Activated T-cell treated with anti-CD3 and anti-CD28 coated beads, Interleukin-2, amount 50 U/mL, for 4 hours (primary cell): Measurements from ENCODE around the gene AKR7A3. TPM values are rescaled to one million over a fixed set of nuclear protein-coding genes. Genes with fewer than 3 reads are reported as not detected.
"Not testable (repeated sequence)": the region's sequence is repeated elsewhere in the genome, so short reads cannot be mapped to it uniquely, and the experiment has no call there.

Source experiments
- ATAC-seq, 2 donors: fragments of 200-7000 bp; cut with Tn5 transposase; one replicate each; pipeline ENCODE4 v1.10.0; 2021
- DNase-seq: peaks from one replicate; pipeline ENCODE4 v3.0.0-alpha.2; 2020
- H3K27me3 Mint-ChIP-seq: one replicate; pipeline ENCODE4 v1.8.0; 2021; ENCODE audit warnings: low read depth, mixed read lengths
- H3K36me3 Mint-ChIP-seq: one replicate; pipeline ENCODE4 v1.8.0; 2022; ENCODE audit warnings: mixed read lengths; ENCODE audit not compliant: insufficient read depth
- H3K4me1 Mint-ChIP-seq: one replicate; pipeline ENCODE4 v1.8.0; 2021; ENCODE audit warnings: low read depth, mixed read lengths
- H3K4me3 Mint-ChIP-seq: one replicate; pipeline ENCODE4 v1.8.0; 2021; ENCODE audit warnings: mild to moderate bottlenecking, moderate library complexity, mixed read lengths
- H3K9me3 Mint-ChIP-seq: one replicate; pipeline ENCODE4 v1.8.0; 2021; ENCODE audit warnings: mixed read lengths
- total RNA-seq, 3 donors: library from RNA; stranded (reverse); gene quantifications; one replicate each; pipeline ENCODE4 v1.2.1, GENCODE V29; 2021

The AKR7A3 gene
- total RNA-seq, 3 donors from 2014 or later, result 0.53 to 1.3 (median 1.0) TPM

- Mint-ChIP-seq H3K27me3 (no peaks in the 10 kb centered on the region), H3K36me3 (peaks cover 15% of the 10 kb centered on the region), H3K4me3 (no peak overlapping the region), H3K4me1 (peaks cover 10% of the 10 kb centered on the region), H3K9me3 (no peaks in the 10 kb centered on the region)
- no peak for DNase-seq
- no peak for ATAC-seq
These were observed 28.1 kb downstream of the AKR7A3 start for GRCh38 chr1:19260211-19261138.

- Mint-ChIP-seq H3K27me3 (no peaks in the 10 kb centered on the region), H3K9me3 (no peaks in the 10 kb centered on the region), H3K4me1 (peaks cover 16% of the 10 kb centered on the region), H3K36me3 (peaks cover 18% of the 10 kb centered on the region), H3K4me3 (no peak overlapping the region)
- no peak for ATAC-seq
- DNase-seq, result no peak
These were observed 30.2 kb downstream of the AKR7A3 start for GRCh38 chr1:19258353-19258752.

GRCh38 chr1:19257178-19257914 lies 31.2 kb downstream of the AKR7A3 start:
- Mint-ChIP-seq H3K4me1 (peaks cover 23% of the 10 kb centered on the region), H3K36me3 (peaks cover 24% of the 10 kb centered on the region), H3K9me3 (no peaks in the 10 kb centered on the region), H3K27me3 (no peaks in the 10 kb centered on the region), H3K4me3 (peak overlapping the region; percentile 43)
- DNase-seq, result no peak
- peak; percentile 24 to 33 for ATAC-seq

- not testable (repeated sequence) for H3K27me3 Mint-ChIP-seq, DNase-seq, H3K4me3 Mint-ChIP-seq, ATAC-seq, H3K9me3 Mint-ChIP-seq
- Mint-ChIP-seq H3K4me1 (peaks cover 26% of the 10 kb centered on the region), H3K36me3 (peaks cover 27% of the 10 kb centered on the region)
These were observed 32.3 kb downstream of the AKR7A3 start for GRCh38 chr1:19256301-19256700.

- no peaks in the 10 kb centered on the region for H3K27me3 Mint-ChIP-seq
- no peak overlapping the region for H3K4me3 Mint-ChIP-seq
- H3K36me3 Mint-ChIP-seq, result peaks cover 27% of the 10 kb centered on the region
- ATAC-seq, result no peak
- DNase-seq, result no peak
- H3K4me1 Mint-ChIP-seq, result peaks cover 31% of the 10 kb centered on the region
- no peaks in the 10 kb centered on the region for H3K9me3 Mint-ChIP-seq
These were observed 33.3 kb downstream of the AKR7A3 start for GRCh38 chr1:19255288-19255687.

- Mint-ChIP-seq H3K4me3 (no peak overlapping the region), H3K4me1 (peaks cover 33% of the 10 kb centered on the region), H3K27me3 (no peaks in the 10 kb centered on the region), H3K9me3 (no peaks in the 10 kb centered on the region), H3K36me3 (peaks cover 26% of the 10 kb centered on the region)
- no peak for DNase-seq
- ATAC-seq, result no peak
These were observed 34.2 kb downstream of the AKR7A3 start for GRCh38 chr1:19254416-19254815.

GRCh38 chr1:19251305-19252196 lies 37.0 kb downstream of the AKR7A3 start, which contains the start of the genes EMC1 and MRTO4:
Gene EMC1, minus strand, starts transcription at chr1:19251524. Its CDS starts 15 bp downstream, at chr1:19251509.
Gene MRTO4, plus strand, starts transcription at chr1:19251805. Its CDS starts 31 bp downstream, at chr1:19251836.
- H3K9me3 Mint-ChIP-seq, result no peaks in the 10 kb centered on the region
- H3K27me3 Mint-ChIP-seq, result no peaks in the 10 kb centered on the region
- DNase-seq (peak; percentile 82), ATAC-seq (peak; percentile 91 to 93)
- peaks cover 15% of the 10 kb centered on the region for H3K36me3 Mint-ChIP-seq
- H3K4me1 Mint-ChIP-seq, result peaks cover 23% of the 10 kb centered on the region
- H3K4me3 Mint-ChIP-seq, result peak within 1 kb of the TSS; percentile 99

GRCh38 chr1:19250629-19251304 lies 37.8 kb downstream of the AKR7A3 start:
- H3K27me3 Mint-ChIP-seq, result no peaks in the 10 kb centered on the region
- H3K4me3 Mint-ChIP-seq, result peak overlapping the region; percentile 99
- H3K4me1 Mint-ChIP-seq, result peaks cover 23% of the 10 kb centered on the region
- ATAC-seq (no peak), DNase-seq (no peak)
- H3K9me3 Mint-ChIP-seq, result no peaks in the 10 kb centered on the region
- H3K36me3 Mint-ChIP-seq, result peaks cover 15% of the 10 kb centered on the region

- Mint-ChIP-seq H3K4me1 (no peaks in the 10 kb centered on the region), H3K27me3 (no peaks in the 10 kb centered on the region), H3K36me3 (peaks cover 48% of the 10 kb centered on the region), H3K4me3 (no peak overlapping the region), H3K9me3 (no peaks in the 10 kb centered on the region)
- DNase-seq, result peak; percentile 68
- ATAC-seq, result peak; percentile 83 to 89
These were observed 47.7 kb downstream of the AKR7A3 start for GRCh38 chr1:19240673-19241538.

- Mint-ChIP-seq H3K9me3 (no peaks in the 10 kb centered on the region), H3K4me3 (no peak overlapping the region), H3K27me3 (no peaks in the 10 kb centered on the region), H3K4me1 (no peaks in the 10 kb centered on the region), H3K36me3 (peaks cover 46% of the 10 kb centered on the region)
- ATAC-seq, result no peak
- DNase-seq, result no peak
These were observed 48.7 kb downstream of the AKR7A3 start for GRCh38 chr1:19239876-19240275.

- no peak overlapping the region for H3K4me3 Mint-ChIP-seq
- no peaks in the 10 kb centered on the region for H3K4me1 Mint-ChIP-seq
- ATAC-seq (no peak), DNase-seq (no peak)
- peaks cover 38% of the 10 kb centered on the region for H3K36me3 Mint-ChIP-seq
- no peaks in the 10 kb centered on the region for H3K9me3 Mint-ChIP-seq
- no peaks in the 10 kb centered on the region for H3K27me3 Mint-ChIP-seq
These were observed 54.3 kb downstream of the AKR7A3 start for GRCh38 chr1:19234224-19234623.
